ENCODE results near the gene LIPH. TPM values are rescaled to one million over a fixed set of nuclear protein-coding genes. Genes with fewer than 3 reads are reported as not detected.
A peak's percentile ranks its signal among the peaks of the same experiment; 100 is the strongest.

The LIPH gene
- total RNA-seq: not detected in 2 replicates

DNA sequence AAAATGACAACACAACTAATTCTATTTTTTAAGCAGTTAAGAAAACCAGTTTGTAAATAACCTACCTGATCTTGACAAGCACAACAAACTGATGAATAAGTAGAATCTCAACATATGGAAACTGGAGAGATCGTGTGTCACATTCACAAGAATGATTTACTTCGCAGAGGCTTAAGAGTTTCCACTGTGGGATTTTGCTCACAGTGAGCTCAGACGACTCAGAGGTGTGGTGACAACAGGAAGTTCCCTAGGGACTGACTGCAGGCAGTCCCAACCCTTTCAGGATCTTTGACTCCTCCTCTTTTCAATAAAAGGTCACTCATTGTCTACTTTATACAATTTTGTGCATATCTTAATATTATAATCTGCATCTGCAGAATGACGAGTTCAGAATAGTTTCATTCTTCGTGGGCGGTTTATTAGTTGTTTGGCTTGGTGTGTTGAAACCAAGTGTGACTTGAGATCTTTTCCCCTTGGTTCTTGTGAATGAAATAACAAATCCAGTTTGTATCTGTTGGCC, at the start of gene LIPH:
Gene LIPH (minus strand): TSS at position 231 of the 520 bp plus-strand sequence. CDS start 117 bp downstream, at position 114.
- ATAC-seq (ENCODE audit: low read depth) (peak; percentile 25), DNase-seq (no peak)
- no peaks in the 10 kb centered on the region for H3K9me3 Mint-ChIP-seq
- peaks cover 5% of the 10 kb centered on the region for H3K4me1 Mint-ChIP-seq
- ChIA-PET POLR2A (interaction anchor here (1.5 kb wide), 1 partner anchor 34 kb away, joined by 3 read pairs; the partner anchor contains the start of gene SENP2), CTCF (no interaction called here)
- H3K27me3 Mint-ChIP-seq: no peaks in the 10 kb centered on the region
- no peak within 1 kb of the TSS for H3K4me3 Mint-ChIP-seq
- no peak within 1 kb of the TSS for H3K27ac Mint-ChIP-seq
- no peaks in the 10 kb centered on the region for H3K36me3 Mint-ChIP-seq (ENCODE audit: low read depth)
- intact Hi-C loops (cut with micrococcal nuclease): no loop called here
- TF ChIP-seq, protein P1, sequence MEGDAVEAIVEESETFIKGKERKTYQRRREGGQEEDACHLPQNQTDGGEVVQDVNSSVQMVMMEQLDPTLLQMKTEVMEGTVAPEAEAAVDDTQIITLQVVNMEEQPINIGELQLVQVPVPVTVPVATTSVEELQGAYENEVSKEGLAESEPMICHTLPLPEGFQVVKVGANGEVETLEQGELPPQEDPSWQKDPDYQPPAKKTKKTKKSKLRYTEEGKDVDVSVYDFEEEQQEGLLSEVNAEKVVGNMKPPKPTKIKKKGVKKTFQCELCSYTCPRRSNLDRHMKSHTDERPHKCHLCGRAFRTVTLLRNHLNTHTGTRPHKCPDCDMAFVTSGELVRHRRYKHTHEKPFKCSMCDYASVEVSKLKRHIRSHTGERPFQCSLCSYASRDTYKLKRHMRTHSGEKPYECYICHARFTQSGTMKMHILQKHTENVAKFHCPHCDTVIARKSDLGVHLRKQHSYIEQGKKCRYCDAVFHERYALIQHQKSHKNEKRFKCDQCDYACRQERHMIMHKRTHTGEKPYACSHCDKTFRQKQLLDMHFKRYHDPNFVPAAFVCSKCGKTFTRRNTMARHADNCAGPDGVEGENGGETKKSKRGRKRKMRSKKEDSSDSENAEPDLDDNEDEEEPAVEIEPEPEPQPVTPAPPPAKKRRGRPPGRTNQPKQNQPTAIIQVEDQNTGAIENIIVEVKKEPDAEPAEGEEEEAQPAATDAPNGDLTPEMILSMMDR (IDR thresholded peaks at IDR 0.05): no peak

DNA sequence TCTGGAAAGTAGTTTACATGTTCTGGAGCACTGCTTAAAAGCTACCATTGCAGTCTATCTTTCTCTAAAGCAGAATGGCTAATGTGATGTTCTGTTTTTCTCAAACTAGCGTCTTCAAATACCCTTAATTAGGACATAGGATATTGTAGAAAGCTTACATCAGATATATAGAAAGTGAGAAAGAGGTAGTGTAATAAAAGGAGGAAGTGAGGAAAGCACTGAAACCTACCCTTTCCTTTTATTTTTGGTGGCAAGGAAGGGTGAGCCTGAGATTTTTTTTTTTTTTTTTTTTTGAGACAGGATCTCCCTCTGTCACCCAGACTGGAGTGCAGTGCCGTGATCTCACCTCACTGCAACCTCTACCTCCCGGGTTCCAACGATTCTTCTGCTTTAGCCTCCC, 43.1 kb upstream of the LIPH start:
- peaks cover 40% of the 10 kb centered on the region for H3K36me3 Mint-ChIP-seq (ENCODE audit: low read depth)
- no peaks in the 10 kb centered on the region for H3K27me3 Mint-ChIP-seq
- intact Hi-C loops (cut with micrococcal nuclease): loop anchor here (1.0 kb wide), 1 partner anchor 9 kb away; the partner anchor contains the start of gene SENP2
- ChIA-PET POLR2A (interaction anchor here (0.7 to 5.2 kb wide), 3 partner anchors 9 to 73 kb away, joined by 3 to 64 read pairs (median 3); partner anchors contain the start of gene SENP2), CTCF (no interaction called here)
- no peak for DNase-seq
- H3K9me3 Mint-ChIP-seq: no peaks in the 10 kb centered on the region
- peak; percentile 96 for ATAC-seq (ENCODE audit: low read depth)
- peak overlapping the region; percentile 97 for H3K27ac Mint-ChIP-seq
- peaks cover 33% of the 10 kb centered on the region for H3K4me1 Mint-ChIP-seq
- TF ChIP-seq, protein P1 (IDR thresholded peaks at IDR 0.05): no peak
- H3K4me3 Mint-ChIP-seq: peak overlapping the region; percentile 52

DNA sequence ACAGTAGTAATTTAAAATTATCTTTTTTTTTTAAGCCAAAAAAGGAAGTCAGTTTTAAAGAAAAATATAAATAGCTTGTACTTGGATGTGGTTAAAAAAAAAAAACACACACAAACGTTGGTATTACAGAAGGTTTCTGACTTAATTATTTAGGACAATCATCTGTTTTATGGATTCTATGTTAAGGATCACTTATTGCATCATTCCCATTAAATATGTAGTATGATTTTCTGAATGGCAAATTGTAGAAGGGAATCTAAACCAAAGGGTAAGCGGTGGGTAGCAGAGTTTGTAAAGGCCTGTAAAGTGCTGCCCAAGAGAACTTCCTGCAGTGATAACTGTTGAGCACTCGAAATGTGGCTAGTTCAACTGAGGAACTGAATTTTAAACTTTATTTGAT, 41.7 kb upstream of the LIPH start:
- ATAC-seq (ENCODE audit: low read depth) (no peak), DNase-seq (no peak)
- Mint-ChIP-seq H3K4me1 (peaks cover 36% of the 10 kb centered on the region), H3K27ac (peak overlapping the region; percentile 97), H3K36me3 (ENCODE audit: low read depth) (peaks cover 32% of the 10 kb centered on the region), H3K27me3 (no peaks in the 10 kb centered on the region), H3K4me3 (no peak overlapping the region), H3K9me3 (no peaks in the 10 kb centered on the region)
- CTCF ChIA-PET: no interaction called here
- intact Hi-C loops (cut with micrococcal nuclease): no loop called here
- TF ChIP-seq, protein P1 (IDR thresholded peaks at IDR 0.05): no peak
- POLR2A ChIA-PET: interaction anchor here (5.2 kb wide), 1 partner anchor 7 kb away, joined by 64 read pairs; the partner anchor contains the start of gene SENP2

DNA sequence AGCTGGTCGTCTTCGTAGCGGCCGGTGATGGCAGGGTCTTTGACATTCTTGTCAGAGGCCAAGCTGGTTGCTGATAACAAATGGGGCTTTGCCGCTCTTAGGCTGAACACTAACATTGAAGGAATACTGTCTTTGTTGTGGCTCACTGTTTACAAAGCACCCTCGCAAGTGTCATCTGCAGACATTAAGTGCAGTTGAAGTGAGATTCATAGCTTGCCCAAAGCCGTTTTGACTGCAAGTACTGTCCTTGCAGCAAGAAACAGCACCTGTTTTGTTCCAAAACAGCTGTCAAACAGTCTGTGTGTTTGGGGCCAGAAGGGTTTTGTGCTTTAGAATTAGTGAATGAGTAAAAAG, 34.3 kb upstream of the LIPH start:
- ATAC-seq (ENCODE audit: low read depth): no peak
- intact Hi-C loops (cut with micrococcal nuclease): loop anchor here (1.0 to 2.0 kb wide), 6 partner anchors 9 to 981 kb away; partner anchors contain the start of genes TBCCD1 and TMEM41A

More for the DNA sequence above, 34.3 kb upstream of the LIPH start:
- CTCF ChIA-PET: interaction anchor here (1.0 to 1.9 kb wide), 3 partner anchors 12 to 17 kb away, joined by 3 to 5 read pairs (median 3); no protein-coding TSS in a partner anchor
- Mint-ChIP-seq H3K9me3 (no peaks in the 10 kb centered on the region), H3K4me1 (peaks cover 39% of the 10 kb centered on the region), H3K27ac (peak overlapping the region; percentile 97), H3K4me3 (peak overlapping the region; percentile 97), H3K36me3 (ENCODE audit: low read depth) (peaks cover 26% of the 10 kb centered on the region), H3K27me3 (no peaks in the 10 kb centered on the region)
- POLR2A ChIA-PET: interaction anchor here (0.5 to 2.2 kb wide), 8 partner anchors 9 to 1197 kb away, joined by 3 to 64 read pairs (median 5); partner anchors contain the start of genes DNAJB11, EIF4A2 and TMEM41A
- TF ChIP-seq, protein P1 (IDR thresholded peaks at IDR 0.05): no peak
- DNase-seq: no peak
